A549 treated with Mapracorat at 1 μM for 4 hours (cell line): ENCODE results near the gene RTN3. TPM values are rescaled to one million over a fixed set of nuclear protein-coding genes. Genes with fewer than 3 reads are reported as not detected.

Source experiments
- total RNA-seq: library from RNA; stranded (reverse); fragments of 200-300 nt; extraction: Qiagen RNA extraction; gene quantifications from 5 replicates; pipeline ENCODE4 v1.2.3, GENCODE V29; 2022

The RTN3 gene, protein sequence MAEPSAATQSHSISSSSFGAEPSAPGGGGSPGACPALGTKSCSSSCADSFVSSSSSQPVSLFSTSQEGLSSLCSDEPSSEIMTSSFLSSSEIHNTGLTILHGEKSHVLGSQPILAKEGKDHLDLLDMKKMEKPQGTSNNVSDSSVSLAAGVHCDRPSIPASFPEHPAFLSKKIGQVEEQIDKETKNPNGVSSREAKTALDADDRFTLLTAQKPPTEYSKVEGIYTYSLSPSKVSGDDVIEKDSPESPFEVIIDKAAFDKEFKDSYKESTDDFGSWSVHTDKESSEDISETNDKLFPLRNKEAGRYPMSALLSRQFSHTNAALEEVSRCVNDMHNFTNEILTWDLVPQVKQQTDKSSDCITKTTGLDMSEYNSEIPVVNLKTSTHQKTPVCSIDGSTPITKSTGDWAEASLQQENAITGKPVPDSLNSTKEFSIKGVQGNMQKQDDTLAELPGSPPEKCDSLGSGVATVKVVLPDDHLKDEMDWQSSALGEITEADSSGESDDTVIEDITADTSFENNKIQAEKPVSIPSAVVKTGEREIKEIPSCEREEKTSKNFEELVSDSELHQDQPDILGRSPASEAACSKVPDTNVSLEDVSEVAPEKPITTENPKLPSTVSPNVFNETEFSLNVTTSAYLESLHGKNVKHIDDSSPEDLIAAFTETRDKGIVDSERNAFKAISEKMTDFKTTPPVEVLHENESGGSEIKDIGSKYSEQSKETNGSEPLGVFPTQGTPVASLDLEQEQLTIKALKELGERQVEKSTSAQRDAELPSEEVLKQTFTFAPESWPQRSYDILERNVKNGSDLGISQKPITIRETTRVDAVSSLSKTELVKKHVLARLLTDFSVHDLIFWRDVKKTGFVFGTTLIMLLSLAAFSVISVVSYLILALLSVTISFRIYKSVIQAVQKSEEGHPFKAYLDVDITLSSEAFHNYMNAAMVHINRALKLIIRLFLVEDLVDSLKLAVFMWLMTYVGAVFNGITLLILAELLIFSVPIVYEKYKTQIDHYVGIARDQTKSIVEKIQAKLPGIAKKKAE
- total RNA-seq = 93.6 to 107 TPM (median 103 TPM) in 5 replicates

DNA sequence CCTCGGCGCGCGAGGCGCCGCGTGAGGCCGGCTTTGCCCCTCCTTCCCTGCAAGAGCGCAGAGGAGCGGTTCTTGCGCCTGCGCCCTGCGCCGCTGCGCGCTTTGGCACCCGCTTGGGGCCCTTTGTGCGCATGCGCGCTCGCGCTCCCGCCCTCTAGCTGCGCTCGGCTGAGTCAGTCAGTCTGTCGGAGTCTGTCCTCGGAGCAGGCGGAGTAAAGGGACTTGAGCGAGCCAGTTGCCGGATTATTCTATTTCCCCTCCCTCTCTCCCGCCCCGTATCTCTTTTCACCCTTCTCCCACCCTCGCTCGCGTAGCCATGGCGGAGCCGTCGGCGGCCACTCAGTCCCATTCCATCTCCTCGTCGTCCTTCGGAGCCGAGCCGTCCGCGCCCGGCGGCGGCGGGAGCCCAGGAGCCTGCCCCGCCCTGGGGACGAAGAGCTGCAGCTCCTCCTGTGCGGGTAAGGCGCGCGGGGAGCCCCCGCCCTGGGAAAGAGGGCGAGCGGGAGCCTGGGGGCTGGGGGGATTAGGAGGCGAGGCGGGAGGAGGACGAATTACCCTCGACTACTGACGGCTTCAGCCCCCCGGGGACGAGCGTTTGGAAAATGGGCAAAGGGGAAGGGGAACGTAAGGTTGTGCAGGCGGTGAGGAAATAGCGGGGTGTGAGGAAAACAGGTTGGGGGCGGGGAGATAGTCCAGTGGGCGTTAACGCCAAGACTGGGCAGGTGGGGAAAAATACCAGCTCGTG is at the start of gene RTN3:
TSS of gene RTN3 (plus strand) at position 180 of the 745 bp plus-strand sequence. CDS start at position 317, 137 bp downstream.

DNA sequence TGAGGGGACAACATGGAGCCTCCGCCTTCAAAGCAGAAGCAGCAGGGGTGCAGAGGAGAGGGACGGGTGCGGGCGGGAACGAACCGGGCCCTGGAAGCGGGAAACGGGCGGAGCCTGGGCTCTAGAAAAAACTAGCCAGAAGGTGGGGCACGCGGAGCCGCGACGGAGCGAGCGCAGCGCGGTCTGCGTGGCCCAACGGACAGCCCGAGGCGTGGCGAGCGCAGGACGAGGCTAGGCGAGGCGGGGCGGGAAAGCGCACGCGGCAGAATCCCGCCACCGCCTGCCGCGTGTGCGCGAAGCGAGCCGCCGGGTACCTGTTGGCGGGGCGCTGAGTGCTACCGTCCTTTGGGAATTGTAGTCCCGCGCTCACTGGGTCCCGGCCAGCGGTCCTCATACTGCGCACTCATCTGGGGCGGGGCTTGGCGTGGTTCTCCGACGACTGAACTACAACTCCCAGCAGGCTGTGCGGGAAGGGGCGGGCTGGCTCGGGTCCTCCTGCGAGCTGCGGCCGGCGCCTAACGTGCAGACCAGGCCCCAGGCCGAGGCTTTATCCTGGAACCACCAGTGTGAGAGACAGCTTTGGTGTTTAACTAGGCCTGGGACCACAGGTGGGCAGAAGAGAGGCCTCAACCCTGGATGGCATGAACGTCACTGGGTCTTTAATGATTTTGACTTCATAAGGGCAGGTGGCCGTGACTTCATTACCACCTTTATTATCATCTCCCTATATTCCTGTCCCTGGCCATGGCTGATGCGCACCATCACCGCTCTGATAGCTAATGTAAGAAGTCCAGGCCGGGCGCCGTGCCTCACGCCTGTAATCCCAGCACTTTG is 9.8 kb upstream of the RTN3 start, which contains the start of gene ATL3:
TSS of gene ATL3 (minus strand) at position 55 of the 834 bp plus-strand sequence. CDS start at position 14, 41 bp downstream.

DNA sequence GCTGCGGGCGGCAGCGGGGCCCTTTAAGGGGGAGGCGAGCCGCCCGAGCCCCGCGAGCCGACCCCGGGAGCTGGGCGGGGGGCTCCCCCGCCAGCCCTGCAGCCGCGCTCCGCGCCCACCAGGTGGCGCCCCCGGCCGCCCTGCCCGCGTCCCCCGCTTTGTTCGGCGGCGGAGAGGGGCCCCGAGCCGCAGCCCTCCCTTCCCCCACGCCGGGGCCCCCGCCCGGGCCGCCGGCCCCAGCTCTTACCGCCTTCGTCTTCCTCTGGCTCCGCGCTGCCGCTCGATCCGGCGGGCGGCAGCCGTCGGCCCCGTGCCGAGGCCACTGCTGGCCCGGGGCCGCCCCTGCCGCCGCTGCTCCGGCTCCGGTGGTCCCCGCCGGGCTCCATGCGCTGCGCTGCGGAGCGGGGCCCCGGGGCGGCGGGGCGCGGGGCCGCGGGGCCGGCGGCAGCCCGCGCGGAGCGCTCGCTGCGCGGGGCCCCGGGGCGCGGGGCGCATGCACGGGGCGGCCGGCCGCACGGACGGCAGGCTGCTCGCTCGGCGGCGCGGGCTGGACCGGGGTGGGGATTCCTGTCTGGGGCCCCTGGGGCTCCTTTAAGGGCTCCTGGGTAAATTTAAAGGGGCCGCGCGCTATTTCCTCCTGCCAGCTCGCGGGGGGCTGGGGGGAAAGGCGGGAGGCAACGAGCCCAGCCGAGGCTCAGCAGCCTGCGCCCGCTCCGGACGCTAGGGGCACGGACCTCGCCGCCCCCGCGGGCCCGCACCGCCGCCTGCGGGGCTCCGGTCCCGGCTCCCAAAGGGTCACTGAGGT is 87.1 kb downstream of the RTN3 start, which contains the start of gene ZFTA:
TSS of gene ZFTA (minus strand) at position 539 of the 805 bp plus-strand sequence. CDS start at position 386, 153 bp downstream.

Other genes starting within 250 kb of the RTN3 start
- gene PLAAT5, start 190.3 kb upstream of the RTN3 start, total RNA-seq = not detected in 5 replicates
- not detected in 5 replicates for gene LGALS12, start 175.4 kb upstream of the RTN3 start, total RNA-seq
- gene PLAAT4, start 144.7 kb upstream of the RTN3 start, total RNA-seq = 1.4 to 2.6 TPM (median 1.8 TPM) in 5 replicates
- 0.34 to 1.5 TPM (median 0.46 TPM) in 5 replicates for gene PLAAT2, start 118.1 kb upstream of the RTN3 start, total RNA-seq
- gene PLAAT3, start 67.1 kb upstream of the RTN3 start, total RNA-seq = 50.0 to 72.4 TPM (median 60.3 TPM) in 5 replicates
- 30.3 to 37.2 TPM (median 33.1 TPM) in 5 replicates for gene ATL3, start 10.1 kb upstream of the RTN3 start, total RNA-seq
- gene ZFTA, start 87.3 kb downstream of the RTN3 start, total RNA-seq = 3.8 to 6.9 TPM (median 6.0 TPM) in 5 replicates
- gene SPINDOC, start 132.0 kb downstream of the RTN3 start, total RNA-seq = 32.7 to 52.1 TPM (median 49.7 TPM) in 5 replicates
- 25.1 to 28.9 TPM (median 27.7 TPM) in 5 replicates for gene MARK2, start 157.6 kb downstream of the RTN3 start, total RNA-seq
- gene RCOR2, start 235.7 kb downstream of the RTN3 start, total RNA-seq = 0.87 to 1.3 TPM (median 0.93 TPM) in 5 replicates